ENCODE data around the gene DNTTIP2.
"Not testable (repeated sequence)": the region's sequence is repeated elsewhere in the genome, so short reads cannot be mapped to it uniquely, and the experiment has no call there.

DNTTIP2 gene

DNA sequence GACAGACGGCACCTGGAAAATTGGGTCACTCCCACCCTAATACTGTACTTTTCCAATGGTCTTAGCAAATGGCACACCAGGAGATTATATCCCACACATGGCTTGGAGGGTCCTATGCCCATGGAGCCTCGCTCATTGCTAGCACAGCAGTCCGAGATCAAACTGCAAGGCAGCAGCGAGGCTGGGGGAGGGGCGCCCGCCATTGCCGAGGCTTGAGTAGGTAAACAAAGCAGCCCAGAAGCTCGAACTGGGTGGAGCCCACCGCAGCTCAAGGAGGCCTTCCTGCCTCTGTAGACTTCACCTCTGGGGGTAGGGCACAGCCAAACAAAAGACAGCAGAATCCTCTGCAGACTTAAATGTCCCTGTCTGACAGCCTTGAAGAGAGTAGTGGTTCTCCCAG, 23.0 kb downstream of the DNTTIP2 start:
- not testable (repeated sequence) for H3K4me1 ChIP-seq (ENCODE audit: control insufficient read depth in 5 of 5, insufficient read depth in 5 of 5, low read length in 5 of 5); H3K36me3 ChIP-seq (ENCODE audit: control insufficient read depth in 5 of 5, insufficient read depth in 5 of 5, low read length in 5 of 5); H3K9me3 ChIP-seq (ENCODE audit: control insufficient read depth in 5 of 5, low read length in 5 of 5); H3K27me3 ChIP-seq (ENCODE audit: control insufficient read depth in 5 of 5, insufficient read depth in 4 of 5, low read length in 5 of 5); H3K9ac ChIP-seq (ENCODE audit: low read length in 5 of 5); H3K27ac ChIP-seq (ENCODE audit: low read depth, low read length); H3K4me3 ChIP-seq (ENCODE audit: low read depth in 1 of 5, low read length in 5 of 5)

DNA sequence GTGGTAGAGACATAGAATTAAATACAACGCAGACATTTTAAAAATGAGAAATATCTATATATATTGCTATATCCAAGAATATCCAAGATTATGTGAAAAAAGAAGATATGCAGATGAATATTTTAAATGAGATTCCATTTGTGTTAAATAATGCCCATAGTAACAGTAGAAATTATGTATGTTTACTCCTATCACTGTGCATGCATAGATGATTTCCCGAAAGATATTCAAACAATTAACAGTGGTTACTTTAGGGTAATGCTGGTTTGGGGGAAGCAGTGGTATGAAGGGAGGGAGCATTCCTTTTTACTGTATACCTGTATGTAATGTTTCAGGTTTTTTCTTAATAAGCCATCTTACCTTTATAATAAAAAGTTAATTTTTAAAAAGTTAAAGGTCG, 25.1 kb downstream of the DNTTIP2 start:
- H3K9me3 ChIP-seq (ENCODE audit: control insufficient read depth in 5 of 5, low read length in 5 of 5), result no peaks in the 10 kb centered on the region
- H3K27me3 ChIP-seq (ENCODE audit: control insufficient read depth in 5 of 5, insufficient read depth in 4 of 5, low read length in 5 of 5), result no peaks in the 10 kb centered on the region
- H3K36me3 ChIP-seq (ENCODE audit: control insufficient read depth in 5 of 5, insufficient read depth in 5 of 5, low read length in 5 of 5), result no peaks in the 10 kb centered on the region
- H3K9ac ChIP-seq (ENCODE audit: low read length in 5 of 5), result no peak overlapping the region
- no peak overlapping the region for H3K27ac ChIP-seq (ENCODE audit: low read depth, low read length)
- no peak overlapping the region for H3K4me3 ChIP-seq (ENCODE audit: low read depth in 1 of 5, low read length in 5 of 5)
- peaks cover 0 to 3% (median 0%) of the 10 kb centered on the region in 5 donors for H3K4me1 ChIP-seq (ENCODE audit: control insufficient read depth in 5 of 5, insufficient read depth in 5 of 5, low read length in 5 of 5)

- no peaks in the 10 kb centered on the region for H3K9me3 ChIP-seq (ENCODE audit: control insufficient read depth in 5 of 5, low read length in 5 of 5)
- no peak overlapping the region for H3K4me3 ChIP-seq (ENCODE audit: low read depth in 1 of 5, low read length in 5 of 5)
- no peaks in the 10 kb centered on the region for H3K36me3 ChIP-seq (ENCODE audit: control insufficient read depth in 5 of 5, insufficient read depth in 5 of 5, low read length in 5 of 5)
- no peak overlapping the region for H3K27ac ChIP-seq (ENCODE audit: low read depth, low read length)
- H3K27me3 ChIP-seq (ENCODE audit: control insufficient read depth in 5 of 5, insufficient read depth in 4 of 5, low read length in 5 of 5), result no peaks in the 10 kb centered on the region
- H3K9ac ChIP-seq (ENCODE audit: low read length in 5 of 5), result no peak overlapping the region
- H3K4me1 ChIP-seq (ENCODE audit: control insufficient read depth in 5 of 5, insufficient read depth in 5 of 5, low read length in 5 of 5), result peaks cover 2 to 11% (median 6%) of the 10 kb centered on the region in 5 donors
Measured at GRCh38 chr1:93851878-93852277, 27.1 kb downstream of the DNTTIP2 start.

DNA sequence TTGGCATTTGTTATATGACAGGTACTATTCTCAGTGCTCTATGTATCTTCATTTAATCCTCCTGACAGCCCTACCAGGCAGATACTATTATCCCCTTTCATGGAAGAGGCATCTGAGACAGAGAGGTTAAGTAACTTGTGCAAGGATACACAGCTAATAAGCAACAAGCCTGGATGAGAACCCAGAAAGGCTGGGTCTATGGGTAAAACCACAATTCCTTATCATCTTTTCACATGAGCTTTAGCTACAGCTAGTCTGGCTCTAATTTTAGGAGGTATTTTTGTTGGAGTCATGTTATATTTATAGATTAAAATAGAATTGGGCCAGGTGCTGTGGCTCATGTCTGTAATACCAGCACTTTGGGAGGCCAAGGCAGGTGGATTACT, 27.7 kb downstream of the DNTTIP2 start:
- Histone ChIP-seq H3K4me3 (ENCODE audit: low read depth in 1 of 5, low read length in 5 of 5) (no peak overlapping the region), H3K9ac (ENCODE audit: low read length in 5 of 5) (no peak overlapping the region), H3K36me3 (ENCODE audit: control insufficient read depth in 5 of 5, insufficient read depth in 5 of 5, low read length in 5 of 5) (no peaks in the 10 kb centered on the region), H3K9me3 (ENCODE audit: control insufficient read depth in 5 of 5, low read length in 5 of 5) (no peaks in the 10 kb centered on the region), H3K4me1 (ENCODE audit: control insufficient read depth in 5 of 5, insufficient read depth in 5 of 5, low read length in 5 of 5) (peaks cover 2 to 11% (median 6%) of the 10 kb centered on the region in 5 donors), H3K27me3 (ENCODE audit: control insufficient read depth in 5 of 5, insufficient read depth in 4 of 5, low read length in 5 of 5) (no peaks in the 10 kb centered on the region), H3K27ac (ENCODE audit: low read depth, low read length) (no peak overlapping the region)

GRCh38 chr1:93850687-93851326, 28.2 kb downstream of the DNTTIP2 start:
- H3K36me3 ChIP-seq (ENCODE audit: control insufficient read depth in 5 of 5, insufficient read depth in 5 of 5, low read length in 5 of 5); H3K27me3 ChIP-seq (ENCODE audit: control insufficient read depth in 5 of 5, insufficient read depth in 4 of 5, low read length in 5 of 5); H3K27ac ChIP-seq (ENCODE audit: low read depth, low read length); H3K9ac ChIP-seq (ENCODE audit: low read length in 5 of 5); H3K9me3 ChIP-seq (ENCODE audit: control insufficient read depth in 5 of 5, low read length in 5 of 5): not testable (repeated sequence)
- H3K4me1 ChIP-seq (ENCODE audit: control insufficient read depth in 5 of 5, insufficient read depth in 5 of 5, low read length in 5 of 5), result peaks cover 2 to 16% (median 9%) of the 10 kb centered on the region in 5 donors
- H3K4me3 ChIP-seq (ENCODE audit: low read depth in 1 of 5, low read length in 5 of 5), result peak overlapping the region in 2 of 5 donors; percentile 19 to 35

GRCh38 chr1:93848350-93848883, 30.6 kb downstream of the DNTTIP2 start:
- peaks cover 7 to 36% (median 23%) of the 10 kb centered on the region in 5 donors for H3K4me1 ChIP-seq (ENCODE audit: control insufficient read depth in 5 of 5, insufficient read depth in 5 of 5, low read length in 5 of 5)

DNA sequence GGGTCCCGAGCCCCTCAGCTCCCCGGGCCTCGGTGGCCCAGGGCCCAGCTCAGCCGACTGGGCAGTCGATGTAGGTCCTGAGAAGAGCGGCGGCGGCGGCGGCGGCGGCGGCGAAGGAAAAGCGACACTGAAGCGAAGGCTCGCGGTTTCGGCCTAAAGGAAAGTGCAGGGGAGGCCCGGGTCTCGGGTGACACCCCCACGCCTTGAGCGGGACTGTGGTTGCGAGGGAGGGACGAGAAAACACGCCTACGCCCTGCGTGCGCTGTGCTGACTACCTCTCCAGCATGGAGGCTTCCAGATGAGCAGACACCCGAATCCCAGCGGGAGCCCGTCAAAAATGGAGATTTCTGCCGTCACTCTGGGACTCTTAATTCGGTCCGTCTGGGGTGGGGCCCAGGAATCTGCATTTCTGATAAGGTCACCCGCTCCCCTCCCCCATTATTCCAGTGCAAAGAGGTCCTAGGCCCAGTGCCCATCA, 31.2 kb downstream of the DNTTIP2 start:
- Histone ChIP-seq H3K4me1 (ENCODE audit: control insufficient read depth in 5 of 5, insufficient read depth in 5 of 5, low read length in 5 of 5) (peaks cover 7 to 36% (median 23%) of the 10 kb centered on the region in 5 donors), H3K9ac (ENCODE audit: low read length in 5 of 5) (peak overlapping the region in 4 of 5 donors; percentile 77 to 92 (median 90)), H3K27ac (ENCODE audit: low read depth, low read length) (peak overlapping the region; percentile 98), H3K36me3 (ENCODE audit: control insufficient read depth in 5 of 5, insufficient read depth in 5 of 5, low read length in 5 of 5) (no peaks in the 10 kb centered on the region), H3K9me3 (ENCODE audit: control insufficient read depth in 5 of 5, low read length in 5 of 5) (no peaks in the 10 kb centered on the region), H3K27me3 (ENCODE audit: control insufficient read depth in 5 of 5, insufficient read depth in 4 of 5, low read length in 5 of 5) (no peaks in the 10 kb centered on the region), H3K4me3 (ENCODE audit: low read depth in 1 of 5, low read length in 5 of 5) (peak overlapping the region; percentile 80 to 92 (median 87))

More at GRCh38 chr1:93848350-93848883, 30.6 kb downstream of the DNTTIP2 start:
- Histone ChIP-seq H3K27me3 (ENCODE audit: control insufficient read depth in 5 of 5, insufficient read depth in 4 of 5, low read length in 5 of 5) (no peaks in the 10 kb centered on the region), H3K9me3 (ENCODE audit: control insufficient read depth in 5 of 5, low read length in 5 of 5) (no peaks in the 10 kb centered on the region), H3K36me3 (ENCODE audit: control insufficient read depth in 5 of 5, insufficient read depth in 5 of 5, low read length in 5 of 5) (no peaks in the 10 kb centered on the region), H3K4me3 (ENCODE audit: low read depth in 1 of 5, low read length in 5 of 5) (peak overlapping the region; percentile 80 to 92 (median 87)), H3K27ac (ENCODE audit: low read depth, low read length) (peak overlapping the region; percentile 98), H3K9ac (ENCODE audit: low read length in 5 of 5) (peak overlapping the region in 4 of 5 donors; percentile 77 to 92 (median 90))

GRCh38 chr1:93846992-93847810, 31.8 kb downstream of the DNTTIP2 start:
- Histone ChIP-seq H3K27me3 (ENCODE audit: control insufficient read depth in 5 of 5, insufficient read depth in 4 of 5, low read length in 5 of 5) (no peaks in the 10 kb centered on the region), H3K4me3 (ENCODE audit: low read depth in 1 of 5, low read length in 5 of 5) (peak overlapping the region; percentile 75 to 92 (median 87))

DNA sequence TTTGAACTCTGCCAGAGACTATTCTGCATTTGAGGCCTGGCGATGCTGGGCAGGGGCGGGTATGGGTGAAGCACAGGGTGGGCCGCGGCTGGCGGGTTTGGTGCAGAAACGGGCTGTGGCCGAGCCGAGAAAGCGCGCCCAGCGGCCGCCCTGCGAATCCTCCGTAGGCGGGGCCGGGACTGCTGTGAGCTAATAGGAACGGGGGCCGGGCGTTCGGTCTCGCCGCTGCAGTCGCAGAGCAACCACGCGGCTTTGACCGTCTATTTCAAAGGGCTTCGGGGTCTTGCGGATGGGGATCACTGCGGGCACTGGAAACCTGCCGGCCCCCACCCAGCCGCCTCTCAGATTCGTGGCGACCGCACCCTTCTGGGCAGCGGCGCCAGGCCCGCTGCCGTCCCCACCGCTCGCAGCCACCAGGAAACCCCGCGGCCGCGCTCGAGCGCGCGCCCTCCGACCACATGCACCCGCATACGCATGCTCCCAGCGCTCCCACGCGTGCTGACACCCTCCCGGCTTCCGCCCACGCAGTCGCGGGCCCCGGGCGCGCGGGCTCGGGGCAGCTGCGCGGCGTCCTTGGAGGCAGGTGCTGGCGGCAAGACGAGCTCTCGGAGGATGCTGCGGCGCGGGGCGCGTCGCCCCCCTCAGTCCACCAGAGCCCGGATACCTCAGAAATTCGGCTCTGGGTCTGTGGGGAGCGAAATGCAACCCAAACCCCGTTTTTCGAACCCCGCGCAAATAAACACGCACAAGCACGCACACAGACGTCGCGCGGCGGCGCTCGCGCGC, 32.6 kb downstream of the DNTTIP2 start:
- Histone ChIP-seq H3K27ac (ENCODE audit: low read depth, low read length) (peak overlapping the region; percentile 98), H3K36me3 (ENCODE audit: control insufficient read depth in 5 of 5, insufficient read depth in 5 of 5, low read length in 5 of 5) (no peaks in the 10 kb centered on the region), H3K9me3 (ENCODE audit: control insufficient read depth in 5 of 5, low read length in 5 of 5) (no peaks in the 10 kb centered on the region), H3K9ac (ENCODE audit: low read length in 5 of 5) (peak overlapping the region; percentile 48 to 92 (median 77)), H3K4me1 (ENCODE audit: control insufficient read depth in 5 of 5, insufficient read depth in 5 of 5, low read length in 5 of 5) (peaks cover 7 to 37% (median 23%) of the 10 kb centered on the region in 5 donors), H3K27me3 (ENCODE audit: control insufficient read depth in 5 of 5, insufficient read depth in 4 of 5, low read length in 5 of 5) (no peaks in the 10 kb centered on the region), H3K4me3 (ENCODE audit: low read depth in 1 of 5, low read length in 5 of 5) (peak overlapping the region; percentile 23 to 92 (median 87))

More at GRCh38 chr1:93846992-93847810, 31.8 kb downstream of the DNTTIP2 start:
- H3K9ac ChIP-seq (ENCODE audit: low read length in 5 of 5), result peak overlapping the region; percentile 66 to 92 (median 90)
- no peaks in the 10 kb centered on the region for H3K9me3 ChIP-seq (ENCODE audit: control insufficient read depth in 5 of 5, low read length in 5 of 5)
- H3K27ac ChIP-seq (ENCODE audit: low read depth, low read length), result peak overlapping the region; percentile 98
- H3K4me1 ChIP-seq (ENCODE audit: control insufficient read depth in 5 of 5, insufficient read depth in 5 of 5, low read length in 5 of 5), result peaks cover 7 to 36% (median 23%) of the 10 kb centered on the region in 5 donors
- H3K36me3 ChIP-seq (ENCODE audit: control insufficient read depth in 5 of 5, insufficient read depth in 5 of 5, low read length in 5 of 5), result no peaks in the 10 kb centered on the region

All from subcutaneous abdominal adipose tissue (tissue), 5 donors.